Esophagus muscularis mucosa (tissue), 4 donors: Measurements from ENCODE around the gene RTN4RL2. TPM values are rescaled to one million over a fixed set of nuclear protein-coding genes. Genes with fewer than 3 reads are reported as not detected.
A peak's percentile ranks its signal among the peaks of the same experiment; 100 is the strongest.

Experiments
- DNase-seq: peaks from one replicate; pipeline ENCODE4 v3.0.0-alpha.2; 2017; ENCODE audit errors: extremely low spot score
- H3K27ac ChIP-seq, 4 donors: fragments of 200-600 bp; sonication (generic); replicated peaks in 1 of 4; 1 replicate in 3 of 4; 2 replicates in 1 of 4; pipeline ENCODE4 v1.5.1; 2016 to 2019; ENCODE audit warnings: mild to moderate bottlenecking in 1 of 4
- H3K27me3 ChIP-seq, 4 donors: fragments of 200-600 bp; sonication (generic); one replicate each; pipeline versions ENCODE4 v1.5.1 to v1.6.0; 2016 to 2019
- H3K36me3 ChIP-seq, 4 donors: fragments of 200-600 bp; sonication (generic); one replicate each; pipeline ENCODE4 v1.5.1; 2016 to 2019
- H3K4me1 ChIP-seq, 4 donors: fragments of 200-600 bp; sonication (generic); one replicate each; pipeline ENCODE4 v1.5.1; 2016 to 2019
- H3K4me3 ChIP-seq, 4 donors: fragments of 200-600 bp; sonication (generic); 1 replicate in 2 of 4; 2 replicates in 2 of 4; pipeline ENCODE4 v1.5.1; 2016 to 2019; ENCODE audit warnings: mild to moderate bottlenecking in 4 of 4, moderate library complexity in 1 of 4
- H3K9me3 ChIP-seq, 4 donors: fragments of 200-600 bp; sonication (generic); 1 replicate in 3 of 4; 2 replicates in 1 of 4; pipeline ENCODE4 v1.5.1; 2016 to 2019
- EP300 ChIP-seq: sonication (generic); formaldehyde crosslinking; IDR thresholded peaks from one replicate; pipeline ENCODE4 v1.6.1; 2017; ENCODE audit warnings: antibody characterized with exemption
- POLR2A ChIP-seq: fragments of 450-650 bp; IDR thresholded peaks from one replicate; pipeline ENCODE4 v1.6.1; 2017; ENCODE audit warnings: antibody characterized with exemption, moderate library complexity, mild to moderate bottlenecking, low read depth
- POLR2AphosphoS5 ChIP-seq, 2 donors: sonication (generic); formaldehyde crosslinking; IDR thresholded peaks; one replicate each; pipeline ENCODE4 v1.6.1; 2017; ENCODE audit warnings: antibody characterized with exemption in 2 of 2
- WGBS: methylation state at CpG from one replicate; pipeline ENCODE4 v1.1.5; 2018; 5-methylcytosine and 5-hydroxymethylcytosine counted together
- intact Hi-C: fragments of 100-400 bp; cut with DNase I; formaldehyde crosslinking; loops from one replicate; pipeline ENCODE4 v1.15.1; 2023
- total RNA-seq, 4 donors: library from RNA; depleted of rRNA; stranded (reverse); fragments of >200 nt; gene quantifications; one replicate each; pipeline versions ENCODE4 v1.1.0 to v1.2.1, GENCODE V29; 2016
- TF ChIP-seq, protein P1 (sequence below), 3 experiments: fragments of 200-600 bp in 2 of 3; fragments of 450-650 bp in 1 of 3; sonication (generic) in 2 of 3; IDR thresholded peaks; one replicate each; pipeline ENCODE4 v1.5.1; 2017 to 2019; ENCODE audit warnings: antibody characterized with exemption in 3 of 3, mild to moderate bottlenecking in 2 of 3, moderate library complexity in 1 of 3

RTN4RL2 gene
- total RNA-seq, 4 donors from 2014 or later = 0.33 to 1.1 (median 0.91) TPM; not detected in 1

DNA sequence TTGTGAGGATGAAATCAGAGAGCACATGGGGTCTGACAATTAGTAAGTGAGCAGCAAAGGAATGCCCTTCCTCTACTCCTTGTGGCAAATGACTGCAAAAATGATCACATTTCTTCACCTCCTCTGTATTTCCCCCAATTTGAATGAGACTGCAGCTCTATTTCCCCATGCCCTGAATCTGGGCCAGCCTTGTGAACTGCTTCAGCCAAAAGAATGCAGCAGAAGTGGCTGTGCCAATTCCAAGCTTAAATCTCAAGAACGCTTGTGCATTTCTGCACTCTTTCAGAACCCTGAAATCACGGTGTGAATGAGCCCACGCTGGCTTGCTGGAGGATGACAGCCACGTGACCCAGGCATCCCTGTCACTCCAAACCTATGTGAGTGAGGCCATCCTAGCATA, 43.3 kb upstream of the RTN4RL2 start:
- Histone ChIP-seq H3K4me3 (no peak overlapping the region), H3K36me3 (peaks cover 24 to 94% (median 77%) of the 10 kb centered on the region in 4 donors), H3K27me3 (no peaks in the 10 kb centered on the region), H3K4me1 (peaks cover 9 to 26% (median 17%) of the 10 kb centered on the region in 4 donors), H3K27ac (peak overlapping the region in 1 of 4 donors; percentile 36), H3K9me3 (no peaks in the 10 kb centered on the region)
- no peak for DNase-seq
- WGBS = 42% methylated on average over 4 of the region's 4 CpGs
- intact Hi-C loops = no loop called here
- TF ChIP-seq, protein P1, sequence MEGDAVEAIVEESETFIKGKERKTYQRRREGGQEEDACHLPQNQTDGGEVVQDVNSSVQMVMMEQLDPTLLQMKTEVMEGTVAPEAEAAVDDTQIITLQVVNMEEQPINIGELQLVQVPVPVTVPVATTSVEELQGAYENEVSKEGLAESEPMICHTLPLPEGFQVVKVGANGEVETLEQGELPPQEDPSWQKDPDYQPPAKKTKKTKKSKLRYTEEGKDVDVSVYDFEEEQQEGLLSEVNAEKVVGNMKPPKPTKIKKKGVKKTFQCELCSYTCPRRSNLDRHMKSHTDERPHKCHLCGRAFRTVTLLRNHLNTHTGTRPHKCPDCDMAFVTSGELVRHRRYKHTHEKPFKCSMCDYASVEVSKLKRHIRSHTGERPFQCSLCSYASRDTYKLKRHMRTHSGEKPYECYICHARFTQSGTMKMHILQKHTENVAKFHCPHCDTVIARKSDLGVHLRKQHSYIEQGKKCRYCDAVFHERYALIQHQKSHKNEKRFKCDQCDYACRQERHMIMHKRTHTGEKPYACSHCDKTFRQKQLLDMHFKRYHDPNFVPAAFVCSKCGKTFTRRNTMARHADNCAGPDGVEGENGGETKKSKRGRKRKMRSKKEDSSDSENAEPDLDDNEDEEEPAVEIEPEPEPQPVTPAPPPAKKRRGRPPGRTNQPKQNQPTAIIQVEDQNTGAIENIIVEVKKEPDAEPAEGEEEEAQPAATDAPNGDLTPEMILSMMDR (IDR thresholded peaks at IDR 0.05) = no peak
- TF ChIP-seq POLR2AphosphoS5 (IDR thresholded peaks at IDR 0.05) = peak in 1 of 2 donors; percentile 13
- TF ChIP-seq EP300 = no peak

GRCh38 chr11:57418131-57418530, 42.2 kb upstream of the RTN4RL2 start:
- Histone ChIP-seq H3K9me3 (no peaks in the 10 kb centered on the region), H3K27ac (no peak overlapping the region), H3K4me1 (peaks cover 9 to 25% (median 21%) of the 10 kb centered on the region in 4 donors), H3K4me3 (no peak overlapping the region), H3K36me3 (peaks cover 24 to 93% (median 74%) of the 10 kb centered on the region in 4 donors), H3K27me3 (no peaks in the 10 kb centered on the region)
- intact Hi-C loops = no loop called here
- DNase-seq = no peak
- TF ChIP-seq, protein P1 (IDR thresholded peaks at IDR 0.05) = no peak
- TF ChIP-seq EP300 (no peak), POLR2A (no peak), POLR2AphosphoS5 (IDR thresholded peaks at IDR 0.05) (no peak)

DNA sequence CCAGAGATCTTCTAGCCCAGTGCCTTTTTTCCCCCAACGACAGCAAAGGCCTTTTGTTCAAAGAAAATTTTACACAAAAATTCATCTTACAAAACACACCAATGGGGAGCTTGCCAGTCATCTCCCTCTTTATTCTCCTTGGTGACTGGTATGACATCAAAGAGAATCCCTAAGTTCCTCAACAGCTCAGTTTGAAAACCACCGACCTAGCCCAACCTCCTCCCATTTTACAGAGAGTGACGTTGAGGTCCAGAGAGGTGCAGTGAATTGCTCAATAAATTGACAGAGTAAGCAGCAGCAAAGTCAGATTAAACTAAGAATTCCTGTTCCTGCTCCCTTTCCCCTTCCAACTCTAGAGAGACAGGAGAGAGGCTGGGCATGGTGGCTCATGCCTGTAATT, 41.2 kb upstream of the RTN4RL2 start:
- TF ChIP-seq POLR2A = no peak
- TF ChIP-seq POLR2AphosphoS5 (IDR thresholded peaks at IDR 0.05) = no peak
- TF ChIP-seq EP300 = no peak
- TF ChIP-seq, protein P1 (IDR thresholded peaks at IDR 0.05) = no peak
- Histone ChIP-seq H3K4me1 (peaks cover 13 to 30% (median 28%) of the 10 kb centered on the region in 4 donors), H3K4me3 (no peak overlapping the region), H3K27ac (no peak overlapping the region), H3K9me3 (no peaks in the 10 kb centered on the region), H3K36me3 (peaks cover 17 to 93% (median 71%) of the 10 kb centered on the region in 4 donors), H3K27me3 (no peaks in the 10 kb centered on the region)
- 94% methylated on average over 3 of the region's 3 CpGs for WGBS
- DNase-seq = no peak
- intact Hi-C loops = no loop called here

- no peak overlapping the region for H3K4me3 ChIP-seq
- H3K27me3 ChIP-seq = no peaks in the 10 kb centered on the region
- peaks cover 3 to 74% (median 53%) of the 10 kb centered on the region in 4 donors for H3K36me3 ChIP-seq
- peaks cover 32 to 50% (median 47%) of the 10 kb centered on the region in 4 donors for H3K4me1 ChIP-seq
- intact Hi-C loops = no loop called here
- no peak overlapping the region for H3K27ac ChIP-seq
- H3K9me3 ChIP-seq = no peaks in the 10 kb centered on the region
- TF ChIP-seq POLR2A = no peak
- TF ChIP-seq, protein P1 (IDR thresholded peaks at IDR 0.05) = no peak
- no peak for TF ChIP-seq POLR2AphosphoS5 (IDR thresholded peaks at IDR 0.05)
- no peak for TF ChIP-seq EP300
- WGBS = 95% methylated on average over 4 of the region's 4 CpGs
- DNase-seq = no peak
These were observed 39.3 kb upstream of the RTN4RL2 start for GRCh38 chr11:57421066-57421465.

DNA sequence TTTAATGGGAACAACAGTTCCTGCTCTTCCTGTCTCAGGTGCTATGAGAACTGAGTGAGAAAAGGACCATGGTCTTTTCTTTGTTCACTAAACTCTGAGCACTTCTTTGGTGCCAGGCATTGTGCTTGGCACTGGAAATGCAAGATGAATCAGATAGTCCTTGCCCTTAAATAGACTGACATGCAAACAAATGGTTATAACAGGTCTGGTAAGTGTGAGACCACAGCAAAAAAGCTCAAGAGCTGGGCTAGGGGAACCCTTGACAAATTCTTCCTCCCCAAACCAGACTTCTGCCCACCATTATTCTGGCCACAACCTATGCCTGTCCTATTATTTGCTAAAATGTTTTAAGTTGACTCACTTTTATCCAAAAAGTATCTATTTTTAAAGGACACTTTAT, 38.5 kb upstream of the RTN4RL2 start:
- no peaks in the 10 kb centered on the region for H3K27me3 ChIP-seq

More for the DNA sequence above, 38.5 kb upstream of the RTN4RL2 start:
- Histone ChIP-seq H3K27ac (no peak overlapping the region), H3K9me3 (no peaks in the 10 kb centered on the region), H3K36me3 (peaks cover 0 to 67% (median 45%) of the 10 kb centered on the region in 4 donors), H3K4me1 (peaks cover 40 to 50% (median 47%) of the 10 kb centered on the region in 4 donors), H3K4me3 (no peak overlapping the region)
- DNase-seq = no peak
- TF ChIP-seq POLR2A = no peak
- intact Hi-C loops = no loop called here
